ENCODE measurements around the gene VAV3. TPM values are rescaled to one million over a fixed set of nuclear protein-coding genes. Genes with fewer than 3 reads are reported as not detected.

The VAV3 gene
- total and polyA plus RNA-seq, 2 of the 13 experiments (the other 11 are each of a cell fraction or from before 2014, with no cell fraction given): 15.9 to 29.8 TPM

DNA sequence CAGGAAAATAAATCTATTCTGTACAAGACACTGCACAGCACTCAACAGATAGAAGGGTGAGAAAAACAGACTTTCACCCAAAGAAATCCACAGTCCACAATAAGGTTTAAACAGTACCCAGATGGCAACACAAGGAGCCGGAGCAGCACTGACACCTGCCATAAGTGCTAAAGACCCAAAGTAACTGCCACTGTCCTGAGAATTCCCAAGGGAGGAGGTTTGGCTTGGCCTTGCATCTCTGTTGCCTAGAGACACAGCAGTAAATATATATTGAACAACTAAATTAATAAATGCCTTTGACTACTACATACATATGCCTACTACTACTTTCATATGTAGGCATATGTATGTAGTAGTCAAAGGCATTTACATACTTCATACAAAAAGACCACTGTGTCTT is 68.0 kb downstream of the VAV3 start (continued):
- TF ChIP-seq ZHX2 (IDR thresholded peaks at IDR 0.05; ENCODE audit: low read depth) (no peak), ZHX2 (CRISPR knock-in tag; IDR thresholded peaks at IDR 0.05; ENCODE audit: borderline replicate concordance) (no peak)

GRCh38 chr1:107896401-107896800 is 68.6 kb downstream of the VAV3 start:
- 6% methylated on average over 3 of the region's 3 CpGs for WGBS (ENCODE audit: low lambda C conversion rate)
- no peaks in the 10 kb centered on the region for H3K4me1 ChIP-seq (ENCODE audit: insufficient read depth, low read length)
- H2AFZ ChIP-seq (ENCODE audit: low read length): no peak overlapping the region
- in situ Hi-C loops (cut with HindIII; ENCODE audit: extremely low pct_ligation_motif_present, low pct_unique_long_range_greater_than_20kb): no loop called here
- BruUV-seq (replicated peaks): no TSS peak
- POLR2A ChIA-PET: no interaction called here
- no peaks in the 10 kb centered on the region for H4K20me1 ChIP-seq (ENCODE audit: insufficient read depth, low read length)
- H3K27ac ChIP-seq (ENCODE audit: extremely low read length, insufficient read depth, low read length): no peak overlapping the region
- no peaks in the 10 kb centered on the region for H3K36me3 ChIP-seq (replicated peaks in 1 of 2; ENCODE audit: control insufficient read depth in 1 of 2, insufficient read depth in 2 of 2, low read length in 2 of 2)
- intact Hi-C loops (cut with micrococcal nuclease; ENCODE audit: unreplicated experiment): no loop called here
- no peak for FAIRE-seq
- no peak for DNase-seq (ENCODE audit: low spot score)
- H3K9ac ChIP-seq (ENCODE audit: insufficient read depth, low read depth, low read length): no peak overlapping the region
- CTCF ChIA-PET (ENCODE audit: low intra/inter-chr PET ratio, low total read pairs): no interaction called here
- ATAC-seq: no peak
- H3K79me2 ChIP-seq (ENCODE audit: insufficient read depth, low read length): no peaks in the 10 kb centered on the region
- no peaks in the 10 kb centered on the region for H3K9me3 ChIP-seq (ENCODE audit: low read length)
- no peak overlapping the region for H3K4me2 ChIP-seq (ENCODE audit: low read depth, low read length)
- no peaks in the 10 kb centered on the region; a peak in 1 of 5 replicates for H3K27me3 ChIP-seq (ENCODE audit: control insufficient read depth in 1 of 2, insufficient read depth in 2 of 2, low read length in 2 of 2)
- no peak overlapping the region for H3K4me3 ChIP-seq (replicated peaks in 1 of 3; ENCODE audit: insufficient read depth in 1 of 3, low read depth in 2 of 3, low read length in 3 of 3)
- TF ChIP-seq KLF6 (CRISPR knock-in tag; IDR thresholded peaks at IDR 0.05): no peak
- TF ChIP-seq ZNF543 (CRISPR knock-in tag; IDR thresholded peaks at IDR 0.05): no peak
- TF ChIP-seq AGO2 (optimal IDR thresholded peaks at IDR 0.05; ENCODE audit: low read depth, low read length): no peak
- TF ChIP-seq ZNF772 (CRISPR knock-in tag; IDR thresholded peaks at IDR 0.05): no peak
- no peak for TF ChIP-seq ZNF317 (CRISPR knock-in tag; IDR thresholded peaks at IDR 0.05)
- TF ChIP-seq ZNF710 (CRISPR knock-in tag; IDR thresholded peaks at IDR 0.05; ENCODE audit: borderline replicate concordance): no peak
- no peak for TF ChIP-seq THAP11 (CRISPR knock-in tag; IDR thresholded peaks at IDR 0.05)
- TF ChIP-seq TMF1 (CRISPR knock-in tag; IDR thresholded peaks at IDR 0.05; ENCODE audit: low read depth): no peak
- TF ChIP-seq ZNF564 (CRISPR knock-in tag; IDR thresholded peaks at IDR 0.05): no peak
- TF ChIP-seq, protein P1, sequence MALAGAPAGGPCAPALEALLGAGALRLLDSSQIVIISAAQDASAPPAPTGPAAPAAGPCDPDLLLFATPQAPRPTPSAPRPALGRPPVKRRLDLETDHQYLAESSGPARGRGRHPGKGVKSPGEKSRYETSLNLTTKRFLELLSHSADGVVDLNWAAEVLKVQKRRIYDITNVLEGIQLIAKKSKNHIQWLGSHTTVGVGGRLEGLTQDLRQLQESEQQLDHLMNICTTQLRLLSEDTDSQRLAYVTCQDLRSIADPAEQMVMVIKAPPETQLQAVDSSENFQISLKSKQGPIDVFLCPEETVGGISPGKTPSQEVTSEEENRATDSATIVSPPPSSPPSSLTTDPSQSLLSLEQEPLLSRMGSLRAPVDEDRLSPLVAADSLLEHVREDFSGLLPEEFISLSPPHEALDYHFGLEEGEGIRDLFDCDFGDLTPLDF (CRISPR knock-in tag; IDR thresholded peaks at IDR 0.05): no peak
- TF ChIP-seq ZNF263 (CRISPR knock-in tag; IDR thresholded peaks at IDR 0.05): no peak
- TF ChIP-seq ZNF737 (CRISPR knock-in tag; IDR thresholded peaks at IDR 0.05; ENCODE audit: borderline replicate concordance): no peak
- no peak for TF ChIP-seq HES4 (CRISPR knock-in tag; IDR thresholded peaks at IDR 0.05; ENCODE audit: borderline replicate concordance)
